PFSK-1 (cell line): ENCODE data around the gene PHC1.

Source experiments
- FOXP2 ChIP-seq: optimal IDR thresholded peaks from 2 replicates; pipeline ENCODE3; 2011; ENCODE audit warnings: borderline replicate concordance, control low read depth, inconsistent platforms; ENCODE audit not compliant: insufficient read depth; ENCODE audit errors: extremely low read length, extremely low read depth
- POLR2AphosphoS5 ChIP-seq: IDR thresholded peaks from 2 replicates; pipeline ENCODE4 v1.6.1; 2012; ENCODE audit warnings: low read depth, mild to moderate bottlenecking, control low read depth, low read length, moderate library complexity
- REST ChIP-seq, 2 experiments: IDR thresholded peaks; 2 replicates each; pipeline versions ENCODE4 v1.6.1 to v1.8.0; 2011 to 2012; ENCODE audit warnings: low read depth in 2 of 2, low read length in 2 of 2, control low read depth in 1 of 2, inconsistent platforms in 1 of 2, mild to moderate bottlenecking in 1 of 2, moderate library complexity in 1 of 2; ENCODE audit not compliant: insufficient read depth in 1 of 2
- SIN3A ChIP-seq: IDR thresholded peaks from 2 replicates; pipeline ENCODE4 v1.6.1; 2012; ENCODE audit warnings: mild to moderate bottlenecking, low read length, moderate library complexity, borderline replicate concordance; ENCODE audit not compliant: insufficient read depth
- TAF1 ChIP-seq: IDR thresholded peaks from 2 replicates; pipeline ENCODE4 v1.6.1; 2012; ENCODE audit warnings: low read length, control low read depth, borderline replicate concordance; ENCODE audit not compliant: insufficient read depth

GRCh38 chr12:8870586-8870985 lies 43.7 kb upstream of the PHC1 start:
- TF ChIP-seq POLR2AphosphoS5 (no peak), REST (IDR thresholded peaks at IDR 0.05; ENCODE audit: insufficient read depth in 1 of 2, low read depth in 2 of 2, low read length in 2 of 2) (no peak), SIN3A (no peak), TAF1 (no peak), FOXP2 (no peak)
